GM12874 (cell line): ENCODE results near the gene GGT1.

Source experiments
- CTCF ChIP-seq: IDR thresholded peaks from 2 replicates; pipeline ENCODE4 v1.5.1; 2011; ENCODE audit warnings: low read depth, mild to moderate bottlenecking, control low read depth, low read length, moderate library complexity; ENCODE audit not compliant: insufficient read depth

GGT1 gene

GRCh38 chr22:24595863-24596262 lies 7.1 kb upstream of the GGT1 start:
- no peak for TF ChIP-seq CTCF

GRCh38 chr22:24599514-24599913 lies 3.5 kb upstream of the GGT1 start:
- no peak for TF ChIP-seq CTCF

GRCh38 chr22:24601217-24602104 lies 1.5 kb upstream of the GGT1 start:
- no peak for TF ChIP-seq CTCF

- peak; percentile 12; the same call in 1 of the 2 replicates for TF ChIP-seq CTCF
Measured at GRCh38 chr22:24603770-24604629, 1.0 kb downstream of the GGT1 start.

GRCh38 chr22:24629069-24629468 lies 26.1 kb downstream of the GGT1 start:
- peak; percentile 56 for TF ChIP-seq CTCF

GRCh38 chr22:24634776-24635389 lies 31.9 kb downstream of the GGT1 start:
- peak; percentile 44 for TF ChIP-seq CTCF
